Keratinocyte (primary cell): ENCODE data around the gene PIAS1. TPM values are rescaled to one million over a fixed set of nuclear protein-coding genes. Genes with fewer than 3 reads are reported as not detected.

Experiments used
- DNase-seq: peaks from one replicate; pipeline ENCODE4 v3.0.0-alpha.2; 2011; ENCODE audit warnings: low read depth, missing footprints, low spot score
- FAIRE-seq: peaks from 2 replicates; lab custom pipeline; 2011; peaks lifted over from hg19 to GRCh38; lab: Jason Lieb, UNC
- H2AFZ ChIP-seq: 2 replicates; pipeline ENCODE4 v1.6.0; 2012; ENCODE audit warnings: low read length, control low read depth, inconsistent platforms; ENCODE audit not compliant: control insufficient read depth
- H3K27ac ChIP-seq: 2 replicates; pipeline ENCODE4 v1.5.1; 2011; ENCODE audit warnings: low read length; ENCODE audit not compliant: control insufficient read depth, insufficient read depth
- H3K27me3 ChIP-seq: 3 replicates; pipeline ENCODE4 v1.6.0; 2011; ENCODE audit warnings: low read length; ENCODE audit not compliant: control insufficient read depth, insufficient read depth; ENCODE audit errors: extremely low read depth
- H3K36me3 ChIP-seq, 2 experiments: 2 replicates in 1 of 2; 3 replicates in 1 of 2; pipeline ENCODE4 v1.5.1; 2011; ENCODE audit warnings: low read length in 2 of 2, mild to moderate bottlenecking in 1 of 2; ENCODE audit not compliant: control insufficient read depth in 2 of 2, insufficient read depth in 2 of 2; ENCODE audit errors: extremely low read depth in 1 of 2
- H3K4me1 ChIP-seq: 3 replicates; pipeline ENCODE4 v1.5.1; 2011; ENCODE audit warnings: low read length; ENCODE audit not compliant: control insufficient read depth, insufficient read depth; ENCODE audit errors: extremely low read depth
- H3K4me2 ChIP-seq: 3 replicates; pipeline ENCODE4 v1.6.0; 2011; ENCODE audit warnings: low read depth, low read length; ENCODE audit not compliant: control insufficient read depth, insufficient read depth; ENCODE audit errors: extremely low read depth
- H3K4me3 ChIP-seq, 3 experiments: fragments of 200-600 bp in 1 of 3; sonication (generic) in 1 of 3; 2 replicates in 2 of 3; 3 replicates in 1 of 3; pipeline ENCODE4 v1.5.1; 2011 to 2016; ENCODE audit warnings: low read length in 3 of 3, mild to moderate bottlenecking in 3 of 3, control low read depth in 2 of 3, inconsistent platforms in 1 of 3, low read depth in 1 of 3, mixed read lengths in 1 of 3, mixed run types in 1 of 3, moderate library complexity in 1 of 3; ENCODE audit not compliant: control insufficient read depth in 2 of 3, insufficient read depth in 2 of 3; ENCODE audit errors: extremely low read depth in 1 of 3
- H3K79me2 ChIP-seq: 2 replicates; pipeline ENCODE4 v1.6.0; 2012; ENCODE audit warnings: low read length; ENCODE audit not compliant: control insufficient read depth, insufficient read depth
- H3K9ac ChIP-seq: 3 replicates; pipeline ENCODE4 v1.6.0; 2011; ENCODE audit warnings: low read length; ENCODE audit not compliant: control insufficient read depth, insufficient read depth; ENCODE audit errors: extremely low read depth
- H3K9me1 ChIP-seq: 3 replicates; pipeline ENCODE4 v1.6.0; 2011; ENCODE audit warnings: low read length; ENCODE audit not compliant: control insufficient read depth, insufficient read depth; ENCODE audit errors: extremely low read depth
- H3K9me3 ChIP-seq: 2 replicates; pipeline ENCODE4 v1.5.1; 2012; ENCODE audit warnings: low read depth, low read length; ENCODE audit not compliant: control insufficient read depth
- H4K20me1 ChIP-seq: 3 replicates; pipeline ENCODE4 v1.6.0; 2011; ENCODE audit warnings: low read length; ENCODE audit not compliant: control insufficient read depth, insufficient read depth; ENCODE audit errors: extremely low read depth
- EZH2 ChIP-seq: IDR thresholded peaks from one replicate; pipeline ENCODE4 v1.6.1; 2012; ENCODE audit warnings: inconsistent platforms, mild to moderate bottlenecking, low read length, moderate library complexity
- dilution Hi-C: fragments of 300-500 bp; cut with MboI; formaldehyde crosslinking; loops from one replicate; pipeline ENCODE4 v1.7.0; 2020; ENCODE audit warnings: low sequenced_read_pairs; ENCODE audit not compliant: extremely low pct_ligation_motif_present
- polyA plus RNA-seq, 5 experiments: library from polyadenylated mRNA; depleted of rRNA in 3 of 5; stranded (reverse) in 3 of 5; stranded (forward) in 1 of 5; unstranded in 1 of 5; fragments of >200 nt; gene quantifications; 1 replicate in 1 of 5; 2 replicates in 3 of 5; 3 replicates in 1 of 5; pipeline versions ENCODE4 v1.2.1 to v1.2.3, GENCODE V29; 2011 to 2012; ENCODE audit warnings: missing spikeins in 2 of 5, low read depth in 1 of 5, low replicate concordance in 1 of 5
- TF ChIP-seq, protein P1 (sequence below), 3 experiments: IDR thresholded peaks in 1 of 3; conservative IDR thresholded peaks in 1 of 3; optimal IDR thresholded peaks in 1 of 3; 2 replicates in 2 of 3; 3 replicates in 1 of 3; pipeline versions ENCODE3 to v1.5.1; 2011; ENCODE audit warnings: low read length in 3 of 3, mild to moderate bottlenecking in 3 of 3, moderate library complexity in 2 of 3, control low read depth in 1 of 3, inconsistent platforms in 1 of 3; ENCODE audit not compliant: insufficient read depth in 2 of 3; ENCODE audit errors: extremely low read depth in 1 of 3

The PIAS1 gene
- polyA plus RNA-seq, 1 donor (not counting 4 experiments of a cell fraction or from before 2014, with no cell fraction given) = 58.2 TPM

- H3K9ac ChIP-seq = no peak overlapping the region
- no peak overlapping the region for H3K27ac ChIP-seq
- no peaks in the 10 kb centered on the region for H4K20me1 ChIP-seq
- dilution Hi-C loops = no loop called here
- H3K9me1 ChIP-seq = no peaks in the 10 kb centered on the region
- no peak overlapping the region for H3K4me2 ChIP-seq
- no peaks in the 10 kb centered on the region for H3K79me2 ChIP-seq
- H2AFZ ChIP-seq = no peak overlapping the region
- no peaks in the 10 kb centered on the region for H3K4me1 ChIP-seq
- H3K4me3 ChIP-seq = no peak overlapping the region
- no peaks in the 10 kb centered on the region for H3K9me3 ChIP-seq
- no peak for TF ChIP-seq EZH2
- TF ChIP-seq, protein P1, sequence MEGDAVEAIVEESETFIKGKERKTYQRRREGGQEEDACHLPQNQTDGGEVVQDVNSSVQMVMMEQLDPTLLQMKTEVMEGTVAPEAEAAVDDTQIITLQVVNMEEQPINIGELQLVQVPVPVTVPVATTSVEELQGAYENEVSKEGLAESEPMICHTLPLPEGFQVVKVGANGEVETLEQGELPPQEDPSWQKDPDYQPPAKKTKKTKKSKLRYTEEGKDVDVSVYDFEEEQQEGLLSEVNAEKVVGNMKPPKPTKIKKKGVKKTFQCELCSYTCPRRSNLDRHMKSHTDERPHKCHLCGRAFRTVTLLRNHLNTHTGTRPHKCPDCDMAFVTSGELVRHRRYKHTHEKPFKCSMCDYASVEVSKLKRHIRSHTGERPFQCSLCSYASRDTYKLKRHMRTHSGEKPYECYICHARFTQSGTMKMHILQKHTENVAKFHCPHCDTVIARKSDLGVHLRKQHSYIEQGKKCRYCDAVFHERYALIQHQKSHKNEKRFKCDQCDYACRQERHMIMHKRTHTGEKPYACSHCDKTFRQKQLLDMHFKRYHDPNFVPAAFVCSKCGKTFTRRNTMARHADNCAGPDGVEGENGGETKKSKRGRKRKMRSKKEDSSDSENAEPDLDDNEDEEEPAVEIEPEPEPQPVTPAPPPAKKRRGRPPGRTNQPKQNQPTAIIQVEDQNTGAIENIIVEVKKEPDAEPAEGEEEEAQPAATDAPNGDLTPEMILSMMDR (optimal IDR thresholded peaks at IDR 0.05 in 1 of 3, IDR thresholded peaks at IDR 0.05 in 1 of 3, conservative IDR thresholded peaks at IDR 0.05 in 1 of 3; ENCODE audit: extremely low read depth in 1 of 3, insufficient read depth in 2 of 3, low read length in 3 of 3) = no peak
- DNase-seq (no peak), FAIRE-seq (no peak)
- H3K27me3 ChIP-seq = no peaks in the 10 kb centered on the region
- no peaks in the 10 kb centered on the region for H3K36me3 ChIP-seq
Measured at GRCh38 chr15:68028137-68028887, 25.8 kb upstream of the PIAS1 start.

- dilution Hi-C loops = no loop called here
- no peak overlapping the region for H3K4me3 ChIP-seq
- H3K9me1 ChIP-seq = no peaks in the 10 kb centered on the region
- H3K9ac ChIP-seq = no peak overlapping the region
- no peak overlapping the region for H3K27ac ChIP-seq
- no peaks in the 10 kb centered on the region for H4K20me1 ChIP-seq
- H3K79me2 ChIP-seq = no peaks in the 10 kb centered on the region
- no peak overlapping the region for H3K4me2 ChIP-seq
- no peak for TF ChIP-seq EZH2
- TF ChIP-seq, protein P1 (optimal IDR thresholded peaks at IDR 0.05 in 1 of 3, IDR thresholded peaks at IDR 0.05 in 1 of 3, conservative IDR thresholded peaks at IDR 0.05 in 1 of 3; ENCODE audit: extremely low read depth in 1 of 3, insufficient read depth in 2 of 3, low read length in 3 of 3) = no peak
- no peak for DNase-seq
- H3K4me1 ChIP-seq = no peaks in the 10 kb centered on the region
- H3K9me3 ChIP-seq = no peaks in the 10 kb centered on the region
- H3K27me3 ChIP-seq = no peaks in the 10 kb centered on the region
- H3K36me3 ChIP-seq = no peaks in the 10 kb centered on the region
- FAIRE-seq = no peak
- H2AFZ ChIP-seq = no peak overlapping the region
Measured at GRCh38 chr15:68028888-68029207, 25.3 kb upstream of the PIAS1 start.
